Gastroesophageal sphincter (tissue), 4 donors: ENCODE data around the gene ABL1. TPM values are rescaled to one million over a fixed set of nuclear protein-coding genes. Genes with fewer than 3 reads are reported as not detected.
A peak's percentile ranks its signal among the peaks of the same experiment; 100 is the strongest.

ENCODE experiments used
- ATAC-seq: fragments of 150-250 bp; one replicate; pipeline ENCODE4 v1.9.1; 2016; ENCODE audit warnings: mild to moderate bottlenecking, moderate library complexity
- H3K27ac ChIP-seq, 4 donors: fragments of 200-600 bp; sonication (generic) in 3 of 4; 1 replicate in 3 of 4; 2 replicates in 1 of 4; pipeline ENCODE4 v1.5.1; 2016 to 2019
- H3K27me3 ChIP-seq: fragments of 200-600 bp; sonication (generic); one replicate; pipeline ENCODE4 v1.5.1; 2019
- H3K36me3 ChIP-seq, 2 donors: fragments of 200-600 bp; sonication (generic); one replicate each; pipeline ENCODE4 v1.5.1; 2019; ENCODE audit warnings: control low read depth in 1 of 2
- H3K4me1 ChIP-seq, 3 donors: fragments of 200-600 bp; sonication (generic); 1 replicate in 2 of 3; 2 replicates in 1 of 3; pipeline ENCODE4 v1.5.1; 2016 to 2019; ENCODE audit warnings: control low read depth in 2 of 3
- H3K4me3 ChIP-seq, 2 donors: fragments of 200-600 bp; sonication (generic); one replicate each; pipeline ENCODE4 v1.5.1; 2019; ENCODE audit warnings: mild to moderate bottlenecking in 1 of 2, moderate library complexity in 1 of 2
- H3K9me3 ChIP-seq, 3 donors: fragments of 200-600 bp; sonication (generic); one replicate each; pipeline ENCODE4 v1.5.1; 2017 to 2019; ENCODE audit warnings: control low read depth in 2 of 3
- EP300 ChIP-seq: sonication (generic); formaldehyde crosslinking; IDR thresholded peaks from one replicate; pipeline ENCODE4 v1.6.1; 2017; ENCODE audit warnings: antibody characterized with exemption, mild to moderate bottlenecking
- POLR2A ChIP-seq, 2 donors: fragments of 450-650 bp; IDR thresholded peaks; one replicate each; pipeline ENCODE4 v1.6.1; 2017; ENCODE audit warnings: antibody characterized with exemption in 2 of 2, mild to moderate bottlenecking in 2 of 2, moderate library complexity in 1 of 2
- POLR2AphosphoS5 ChIP-seq: sonication (generic); formaldehyde crosslinking; IDR thresholded peaks from one replicate; pipeline ENCODE4 v1.6.1; 2017; ENCODE audit warnings: antibody characterized with exemption
- WGBS, 2 donors: methylation state at CpG; one replicate each; pipeline ENCODE4 v1.1.5; 2018; ENCODE audit warnings: low coverage in 1 of 2; 5-methylcytosine and 5-hydroxymethylcytosine counted together
- total RNA-seq, 4 donors: library from RNA; depleted of rRNA; stranded (reverse); fragments of >200 nt; gene quantifications; one replicate each; pipeline ENCODE4 v1.1.0, GENCODE V29; 2016
- TF ChIP-seq, protein P1 (sequence below), 4 experiments: fragments of 200-600 bp in 2 of 4; fragments of 450-650 bp in 2 of 4; sonication (generic) in 1 of 4; IDR thresholded peaks; one replicate each; pipeline ENCODE4 v1.5.1; 2017 to 2019; ENCODE audit warnings: antibody characterized with exemption in 4 of 4, mild to moderate bottlenecking in 2 of 4, moderate library complexity in 2 of 4

The ABL1 gene
- total RNA-seq, 4 donors from 2014 or later: 81.4 to 147 (median 125) TPM

DNA sequence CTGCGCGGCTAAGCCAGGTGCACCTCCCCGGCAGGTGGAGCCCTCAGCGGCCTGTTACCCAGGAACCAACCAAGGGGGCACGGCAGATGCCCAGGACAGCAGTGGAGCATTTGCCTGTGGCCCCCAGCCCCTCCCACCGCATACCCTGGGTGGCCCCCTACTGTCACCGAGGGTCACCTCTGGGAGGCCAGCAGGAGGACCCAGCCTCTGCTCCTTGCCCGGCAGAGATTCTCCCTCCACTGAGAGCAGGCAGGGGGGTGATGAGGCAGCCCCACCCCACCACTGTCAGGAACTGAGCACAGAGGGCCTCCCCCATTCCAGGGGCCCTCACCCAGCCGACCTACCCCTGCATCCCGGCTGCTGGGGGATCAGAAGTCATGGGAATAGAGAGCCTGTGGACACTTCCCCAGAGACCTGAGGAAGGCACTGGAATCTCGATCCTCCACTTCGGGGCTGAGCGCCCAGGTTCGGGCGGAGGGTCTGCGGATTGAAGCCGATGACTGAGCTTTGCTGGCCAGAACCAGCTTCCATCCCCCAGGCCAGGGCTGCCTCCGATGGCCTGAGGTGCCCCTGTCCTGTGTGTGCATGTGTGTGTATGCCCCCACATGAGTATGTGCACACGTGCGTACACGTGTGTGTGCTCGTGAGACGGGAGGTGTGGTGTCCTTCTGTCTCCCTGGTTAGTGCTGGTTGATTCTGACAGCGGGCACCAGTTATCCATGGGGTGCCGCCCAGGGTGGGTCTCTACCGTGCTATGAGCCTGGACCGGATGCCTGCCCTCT is 61.4 kb downstream of the ABL1 start, which contains the start of gene QRFP:
Gene QRFP (minus strand): TSS at position 580 of the 782 bp plus-strand sequence. CDS start 2,974 bp downstream, outside the sequence.
- H3K9me3 ChIP-seq: no peaks in the 10 kb centered on the region
- peaks cover 0 to 24% of the 10 kb centered on the region in 2 donors for H3K36me3 ChIP-seq
- TF ChIP-seq POLR2AphosphoS5 (no peak), EP300 (no peak)
- WGBS, 2 donors: no CpG with 5 or more reads among the region's 27 CpGs
- peak within 1 kb of the TSS in 1 of 4 donors; percentile 6 for H3K27ac ChIP-seq
- no peak for ATAC-seq
- peaks cover 0 to 42% (median 0%) of the 10 kb centered on the region in 3 donors for H3K4me1 ChIP-seq
- H3K27me3 ChIP-seq: peaks cover 35% of the 10 kb centered on the region
- H3K4me3 ChIP-seq: no peak within 1 kb of the TSS

DNA sequence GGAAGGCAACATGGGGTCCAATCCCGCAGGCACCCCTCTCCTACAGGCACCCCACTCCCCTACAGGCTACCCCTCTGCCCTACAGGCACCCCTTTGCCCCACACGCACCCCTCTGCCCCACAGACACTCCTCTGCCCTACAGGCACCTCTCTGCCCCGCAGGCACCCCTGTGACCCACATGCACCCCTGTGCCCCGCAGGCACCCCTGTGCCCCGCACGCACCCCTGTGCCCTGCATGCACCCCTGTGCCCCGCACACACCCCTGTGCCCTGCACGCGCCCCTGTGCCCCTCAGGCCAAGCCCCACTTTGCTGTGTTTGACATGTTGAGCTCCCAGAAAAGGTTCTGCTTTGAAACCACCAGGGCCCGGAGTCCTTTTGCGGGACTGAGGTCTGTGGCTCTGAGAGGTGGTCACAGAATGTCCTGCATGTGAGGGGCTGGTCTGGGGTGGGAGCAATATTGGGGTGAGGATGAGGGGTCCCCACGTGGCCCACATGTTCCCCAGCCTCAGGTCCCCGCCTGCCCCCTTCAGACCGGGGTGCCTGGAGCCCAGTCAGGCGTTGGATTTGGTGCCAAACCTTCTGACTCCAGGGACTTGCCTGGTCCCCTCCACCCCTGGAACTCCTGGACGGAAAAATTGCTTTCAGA is 62.2 kb downstream of the ABL1 start:
- H3K4me1 ChIP-seq: peaks cover 0 to 41% (median 0%) of the 10 kb centered on the region in 3 donors
- TF ChIP-seq EP300: no peak
- no peak for TF ChIP-seq POLR2A (IDR thresholded peaks at IDR 0.05)
- TF ChIP-seq, protein P1, sequence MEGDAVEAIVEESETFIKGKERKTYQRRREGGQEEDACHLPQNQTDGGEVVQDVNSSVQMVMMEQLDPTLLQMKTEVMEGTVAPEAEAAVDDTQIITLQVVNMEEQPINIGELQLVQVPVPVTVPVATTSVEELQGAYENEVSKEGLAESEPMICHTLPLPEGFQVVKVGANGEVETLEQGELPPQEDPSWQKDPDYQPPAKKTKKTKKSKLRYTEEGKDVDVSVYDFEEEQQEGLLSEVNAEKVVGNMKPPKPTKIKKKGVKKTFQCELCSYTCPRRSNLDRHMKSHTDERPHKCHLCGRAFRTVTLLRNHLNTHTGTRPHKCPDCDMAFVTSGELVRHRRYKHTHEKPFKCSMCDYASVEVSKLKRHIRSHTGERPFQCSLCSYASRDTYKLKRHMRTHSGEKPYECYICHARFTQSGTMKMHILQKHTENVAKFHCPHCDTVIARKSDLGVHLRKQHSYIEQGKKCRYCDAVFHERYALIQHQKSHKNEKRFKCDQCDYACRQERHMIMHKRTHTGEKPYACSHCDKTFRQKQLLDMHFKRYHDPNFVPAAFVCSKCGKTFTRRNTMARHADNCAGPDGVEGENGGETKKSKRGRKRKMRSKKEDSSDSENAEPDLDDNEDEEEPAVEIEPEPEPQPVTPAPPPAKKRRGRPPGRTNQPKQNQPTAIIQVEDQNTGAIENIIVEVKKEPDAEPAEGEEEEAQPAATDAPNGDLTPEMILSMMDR (IDR thresholded peaks at IDR 0.05): no peak
- TF ChIP-seq POLR2AphosphoS5: no peak
- no peak overlapping the region for H3K27ac ChIP-seq
- H3K36me3 ChIP-seq: peaks cover 0 to 17% of the 10 kb centered on the region in 2 donors
- peaks cover 43% of the 10 kb centered on the region for H3K27me3 ChIP-seq
- no peak overlapping the region for H3K4me3 ChIP-seq
- 93% methylated on average over 2 of the region's 16 CpGs; no CpG with 5 or more reads in 1 of the 2 donors for WGBS, 2 donors
- H3K9me3 ChIP-seq: no peaks in the 10 kb centered on the region
- no peak for ATAC-seq

DNA sequence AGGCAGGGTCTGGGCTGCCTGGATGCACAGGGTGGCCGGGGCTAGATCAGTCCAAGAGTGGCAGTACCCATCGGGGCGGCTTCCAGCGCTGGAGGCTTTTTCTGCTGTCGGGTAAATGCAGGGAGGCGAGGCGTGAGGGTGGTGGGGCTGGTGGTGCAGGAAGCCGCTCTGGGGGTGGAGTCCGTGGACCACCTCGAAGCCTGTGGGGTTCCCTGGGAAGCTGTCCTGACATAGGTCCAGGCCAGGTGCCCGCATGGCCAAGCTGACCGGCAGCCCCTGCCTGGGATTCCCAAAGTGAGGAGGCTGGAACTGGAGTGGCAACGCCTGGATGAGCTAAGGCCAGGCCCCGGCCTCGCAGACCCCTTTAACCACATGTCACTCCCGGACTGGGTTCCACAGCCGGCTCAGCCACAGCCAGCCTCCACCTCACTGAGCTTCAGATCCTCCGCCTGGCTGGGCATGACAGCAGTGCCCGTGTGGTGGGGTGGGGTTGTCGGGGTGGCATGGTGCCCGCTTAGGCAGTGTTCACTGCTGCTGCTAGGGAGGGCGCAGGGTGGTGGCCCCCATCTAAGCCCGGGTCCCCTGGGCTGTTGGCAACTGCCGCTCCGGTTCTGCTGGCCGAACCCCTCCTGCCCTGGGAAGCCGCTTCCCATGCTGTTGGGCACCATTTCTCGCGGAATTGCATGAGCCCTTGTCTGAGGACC is 62.9 kb downstream of the ABL1 start:
- no peaks in the 10 kb centered on the region for H3K9me3 ChIP-seq
- peaks cover 51% of the 10 kb centered on the region for H3K27me3 ChIP-seq
- peaks cover 0 to 10% of the 10 kb centered on the region in 2 donors for H3K36me3 ChIP-seq
- TF ChIP-seq EP300 (no peak), POLR2A (IDR thresholded peaks at IDR 0.05) (no peak), POLR2AphosphoS5 (no peak)
- TF ChIP-seq, protein P1 (IDR thresholded peaks at IDR 0.05): no peak
- H3K4me1 ChIP-seq: peaks cover 0 to 34% (median 0%) of the 10 kb centered on the region in 3 donors
- no peak overlapping the region for H3K4me3 ChIP-seq
- H3K27ac ChIP-seq: no peak overlapping the region
- WGBS, 2 donors: 89% methylated on average over 3 of the region's 29 CpGs; no CpG with 5 or more reads in 1 of the 2 donors
- ATAC-seq: no peak

DNA sequence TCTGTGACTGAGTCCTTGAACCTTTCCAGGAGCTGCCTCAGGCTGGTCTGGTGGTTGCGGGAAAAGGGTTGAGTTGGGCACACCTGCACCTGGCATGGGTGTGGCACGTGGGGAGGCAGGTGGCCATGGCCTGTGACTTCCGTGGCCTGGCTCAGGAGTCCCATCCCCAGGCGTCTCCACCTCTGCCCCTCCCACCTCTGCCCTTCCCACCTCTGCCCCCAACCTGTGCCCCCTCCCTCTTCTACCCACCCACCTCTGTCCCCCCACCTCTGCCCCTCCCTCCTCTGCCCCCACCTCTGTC is 63.4 kb downstream of the ABL1 start:
- WGBS, 2 donors: 50% methylated on average over 2 of the region's 4 CpGs; no CpG with 5 or more reads in 1 of the 2 donors
- TF ChIP-seq POLR2AphosphoS5: no peak
- TF ChIP-seq, protein P1 (IDR thresholded peaks at IDR 0.05): no peak
- no peak for TF ChIP-seq POLR2A (IDR thresholded peaks at IDR 0.05)
- TF ChIP-seq EP300: no peak
- Histone ChIP-seq H3K27ac (no peak overlapping the region), H3K27me3 (peaks cover 56% of the 10 kb centered on the region), H3K4me3 (no peak overlapping the region), H3K4me1 (peaks cover 0 to 28% (median 0%) of the 10 kb centered on the region in 3 donors), H3K9me3 (no peaks in the 10 kb centered on the region), H3K36me3 (peaks cover 0 to 5% of the 10 kb centered on the region in 2 donors)
- ATAC-seq: no peak
